GM19025 (cell line): ENCODE measurements around the gene ZC3H12D.
"Not testable (repeated sequence)": the region's sequence is repeated elsewhere in the genome, so short reads cannot be mapped to it uniquely, and the experiment has no call there.

ENCODE experiments used
- ATAC-seq: cut with Tn5 transposase; IDR thresholded peaks from one replicate; pipeline ENCODE4 v1.9.1; 2021; ENCODE audit warnings: mild to moderate bottlenecking, low read depth, moderate library complexity; ENCODE audit not compliant: unreplicated experiment

Gene ZC3H12D

DNA sequence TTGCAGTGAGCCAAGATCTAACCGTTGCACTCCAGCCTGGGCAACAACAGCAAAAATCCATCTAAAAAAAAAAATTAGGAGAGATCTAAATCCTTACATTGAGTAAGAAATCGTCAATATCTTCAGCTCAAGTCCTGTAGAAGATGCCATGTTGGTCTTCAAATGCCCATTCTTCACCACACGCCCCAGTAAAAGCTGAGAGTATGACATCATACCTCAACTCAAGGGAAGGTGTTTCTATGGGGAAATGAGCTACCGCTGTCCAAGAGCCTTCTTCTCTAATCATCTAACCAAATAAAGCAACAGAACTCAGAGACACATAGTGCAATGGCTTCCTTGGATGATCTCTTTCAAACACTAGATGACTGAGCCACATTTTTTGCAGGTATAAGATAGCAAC is 2.5 kb upstream of the ZC3H12D start:
- no peak for ATAC-seq

DNA sequence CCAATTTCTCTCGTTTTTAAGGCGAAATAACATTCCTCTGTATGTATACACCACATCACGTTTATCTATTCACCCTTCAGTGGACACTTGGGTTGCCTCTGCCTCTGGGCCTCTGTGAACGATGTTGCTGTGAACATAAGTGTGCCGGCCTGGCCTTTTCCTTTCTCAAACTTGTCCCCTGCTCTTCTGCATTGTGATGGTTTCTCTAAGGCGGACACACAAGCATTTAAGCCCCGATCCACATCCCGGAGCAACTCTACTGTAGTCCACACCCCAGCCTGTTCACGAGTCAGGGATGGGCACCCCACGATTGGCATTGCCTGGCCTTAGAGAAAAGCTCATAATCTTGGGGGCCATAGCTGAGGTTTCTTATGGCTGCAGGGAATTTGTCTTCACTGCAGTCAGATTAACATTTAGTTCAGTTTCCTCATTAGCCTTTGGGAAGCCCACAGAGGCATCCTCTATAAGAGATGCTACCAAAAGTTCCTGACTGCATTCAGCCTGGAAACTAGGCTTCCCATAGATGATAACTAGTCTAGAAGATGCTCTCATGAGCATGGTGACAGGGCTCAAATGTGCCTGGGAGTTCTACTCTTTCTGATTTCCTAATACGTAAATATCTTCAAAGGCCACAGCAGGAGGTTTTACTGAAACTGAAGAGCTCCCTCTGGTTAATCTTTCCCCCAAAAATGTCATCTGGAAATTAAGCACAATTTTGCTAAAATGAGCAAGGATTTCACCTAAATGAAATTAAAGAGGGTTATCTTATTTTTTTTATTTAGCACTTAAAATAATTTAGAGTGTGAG is 762 bp downstream of the ZC3H12D start:
- no peak for ATAC-seq

DNA sequence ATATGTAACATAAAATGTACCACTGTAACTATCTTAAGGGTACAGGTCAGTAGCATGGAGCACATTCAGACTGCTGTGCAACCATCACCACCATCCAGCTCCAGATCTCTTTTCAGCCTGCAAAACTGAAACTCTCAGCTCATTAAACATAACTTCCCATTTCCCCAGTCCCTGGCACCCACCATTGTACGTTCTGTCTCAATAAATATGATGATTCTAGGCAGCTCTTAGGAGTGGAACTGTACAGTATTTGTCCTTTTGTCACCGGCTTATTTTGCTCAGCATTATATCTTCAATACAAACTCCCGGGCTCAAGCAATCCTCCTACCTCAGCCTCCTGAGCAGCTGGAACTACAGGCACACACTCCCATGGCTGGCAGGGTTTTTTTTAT is 1.5 kb downstream of the ZC3H12D start:
- no peak for ATAC-seq

DNA sequence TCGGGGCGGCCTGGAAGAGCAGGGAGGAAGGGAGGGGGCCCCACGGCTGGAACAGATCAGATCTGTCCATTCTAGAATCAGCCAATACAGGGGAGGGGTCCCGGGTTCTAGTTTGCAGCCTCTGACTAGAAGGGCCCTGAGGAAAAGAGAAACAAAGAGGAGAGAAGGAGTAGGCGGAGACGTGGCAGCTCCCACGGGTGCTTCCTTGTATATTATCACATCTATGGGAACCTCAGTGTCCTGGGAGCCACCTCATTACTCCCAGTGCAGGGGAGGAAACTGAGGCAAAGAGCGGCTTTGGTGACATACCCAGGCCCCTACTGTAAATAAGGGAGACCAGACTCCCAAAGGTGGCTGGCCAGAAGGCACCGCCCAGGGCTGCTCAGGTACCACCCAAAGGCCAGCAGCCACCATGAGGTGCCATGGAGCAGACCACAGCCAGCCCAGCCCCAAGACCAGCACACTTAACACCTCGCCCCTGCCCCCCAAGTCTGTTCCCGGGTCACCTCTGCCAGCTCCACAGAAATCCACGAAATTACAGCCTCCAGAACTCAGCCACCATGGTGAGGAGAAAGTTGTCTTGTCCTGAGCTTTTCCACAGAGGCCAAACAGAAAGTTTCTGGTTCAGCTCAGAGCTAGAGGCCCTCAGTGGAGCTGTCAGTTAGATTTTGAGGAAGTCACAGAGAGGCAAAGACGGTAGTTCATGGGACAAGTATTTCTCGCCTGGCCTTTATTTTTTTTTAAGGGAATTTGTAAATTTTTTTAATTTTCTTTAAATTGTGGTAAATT is 2.1 kb downstream of the ZC3H12D start:
- no peak for ATAC-seq

DNA sequence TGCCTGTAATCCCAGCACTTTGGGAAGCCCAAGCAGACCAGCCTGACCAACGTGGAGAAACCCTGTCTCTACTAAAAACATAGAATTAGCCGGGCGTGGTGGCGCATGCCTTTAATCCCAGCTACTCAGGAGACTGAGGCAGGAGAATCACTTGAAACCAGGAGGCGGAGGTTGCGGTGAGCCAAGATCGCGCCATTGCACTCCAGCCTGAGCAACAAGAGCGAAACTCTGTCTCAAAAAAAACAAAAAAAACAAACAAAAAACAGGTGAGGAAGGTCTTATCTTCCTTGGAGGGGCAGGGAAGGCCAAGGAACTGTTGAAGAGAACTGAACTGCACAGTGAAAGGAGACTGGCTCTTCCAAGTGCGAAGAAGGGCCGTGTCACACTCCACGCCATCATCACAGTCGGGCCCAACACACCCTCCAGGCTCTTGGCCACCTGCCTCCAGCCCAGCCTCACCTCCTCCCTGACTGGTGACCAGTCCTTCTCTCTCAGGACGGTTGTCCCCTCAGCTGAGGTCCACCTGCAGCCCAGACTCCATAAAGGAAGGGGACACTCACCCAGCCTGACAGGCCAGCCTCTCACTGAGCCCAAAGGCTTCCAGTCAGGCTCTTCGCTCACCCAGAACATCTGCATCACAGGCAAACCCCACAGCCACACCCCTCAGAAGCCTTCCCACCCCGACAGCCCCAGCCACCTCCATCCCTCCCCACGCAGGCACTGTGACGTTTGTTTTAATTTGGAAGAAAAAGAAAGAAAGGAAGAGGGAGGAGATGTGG is 4.1 kb downstream of the ZC3H12D start:
- ATAC-seq, result no peak

DNA sequence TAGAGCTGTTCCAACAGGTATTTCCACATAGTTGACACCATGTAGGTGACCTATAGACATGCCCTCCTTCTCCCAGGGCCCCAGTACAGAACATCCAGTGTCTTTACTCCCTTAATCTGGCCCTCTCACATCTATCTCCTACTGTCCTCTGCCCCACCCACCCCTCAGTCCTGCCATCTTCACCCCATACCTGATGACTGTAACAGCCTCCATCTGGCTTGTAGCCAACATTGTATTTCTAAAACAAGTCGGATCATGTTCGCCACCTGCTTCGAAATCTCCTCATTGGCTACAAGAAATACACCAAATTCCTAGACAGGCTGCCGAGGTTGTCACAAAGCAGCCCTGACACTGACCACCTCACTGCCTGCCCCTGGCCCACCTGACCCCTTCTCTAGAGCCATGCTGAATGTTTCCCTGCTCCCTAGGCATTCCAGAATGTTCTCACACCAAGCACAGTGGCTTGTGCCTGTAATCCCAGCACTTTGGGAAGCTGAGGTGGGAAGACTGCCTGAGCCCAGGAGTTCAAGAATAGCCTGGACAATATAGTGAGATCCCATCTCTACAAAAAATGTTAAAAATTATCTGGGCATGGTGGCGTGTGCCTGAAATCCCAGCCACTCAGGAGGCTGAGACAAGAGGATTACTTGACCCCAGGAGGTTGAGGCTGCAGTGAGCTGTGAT is 6.0 kb downstream of the ZC3H12D start:
- no peak for ATAC-seq

DNA sequence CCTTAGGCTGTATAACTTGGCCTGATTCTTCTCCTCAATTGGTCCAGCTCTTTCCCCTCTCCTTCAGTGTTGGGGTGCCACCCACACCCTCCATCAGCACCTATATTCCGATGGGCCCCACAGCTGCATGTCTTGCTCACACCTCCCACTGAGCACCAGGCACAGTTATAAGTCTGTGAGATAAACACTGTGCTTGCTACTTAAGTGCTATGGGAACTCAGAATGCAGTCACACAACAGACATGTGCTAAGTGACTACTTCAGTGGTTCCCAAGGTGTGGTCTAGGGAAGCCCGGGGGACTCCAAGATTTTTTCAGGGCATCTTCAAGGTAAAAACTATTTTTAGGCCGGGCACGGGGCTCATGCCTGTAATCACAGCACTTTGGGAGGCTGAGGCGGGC is 7.3 kb downstream of the ZC3H12D start:
- no peak for ATAC-seq

DNA sequence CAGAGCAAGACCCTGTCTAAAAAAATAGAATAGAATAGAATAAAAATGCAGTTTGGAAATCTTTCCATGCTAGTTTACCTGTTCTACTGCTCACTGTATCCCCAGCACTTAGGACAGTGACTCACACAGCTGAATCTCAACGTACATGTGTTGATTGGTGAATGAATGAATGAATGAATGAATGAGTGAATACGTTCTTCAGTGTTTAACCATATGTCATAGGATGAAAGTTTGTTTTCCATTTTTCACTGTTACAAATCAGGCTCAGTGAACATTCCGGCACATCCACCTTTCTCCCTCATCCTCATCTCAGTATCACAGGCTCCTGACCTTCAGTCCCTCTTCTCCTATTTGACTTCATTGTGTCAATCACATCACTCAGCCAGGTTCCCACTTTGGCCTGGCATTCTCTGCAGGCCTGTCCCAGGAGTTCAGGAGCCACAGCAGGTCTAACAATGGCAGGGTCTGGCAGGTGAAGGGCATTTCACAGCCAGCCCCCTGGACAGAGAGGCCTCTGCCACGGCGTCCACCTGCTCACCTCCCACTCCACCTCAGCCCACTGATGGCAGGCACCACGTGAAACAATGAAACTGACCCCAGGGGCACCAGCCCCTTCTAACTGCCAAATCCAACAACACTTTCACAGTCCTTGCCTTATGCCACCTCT is 7.9 kb downstream of the ZC3H12D start:
- ATAC-seq, result no peak

DNA sequence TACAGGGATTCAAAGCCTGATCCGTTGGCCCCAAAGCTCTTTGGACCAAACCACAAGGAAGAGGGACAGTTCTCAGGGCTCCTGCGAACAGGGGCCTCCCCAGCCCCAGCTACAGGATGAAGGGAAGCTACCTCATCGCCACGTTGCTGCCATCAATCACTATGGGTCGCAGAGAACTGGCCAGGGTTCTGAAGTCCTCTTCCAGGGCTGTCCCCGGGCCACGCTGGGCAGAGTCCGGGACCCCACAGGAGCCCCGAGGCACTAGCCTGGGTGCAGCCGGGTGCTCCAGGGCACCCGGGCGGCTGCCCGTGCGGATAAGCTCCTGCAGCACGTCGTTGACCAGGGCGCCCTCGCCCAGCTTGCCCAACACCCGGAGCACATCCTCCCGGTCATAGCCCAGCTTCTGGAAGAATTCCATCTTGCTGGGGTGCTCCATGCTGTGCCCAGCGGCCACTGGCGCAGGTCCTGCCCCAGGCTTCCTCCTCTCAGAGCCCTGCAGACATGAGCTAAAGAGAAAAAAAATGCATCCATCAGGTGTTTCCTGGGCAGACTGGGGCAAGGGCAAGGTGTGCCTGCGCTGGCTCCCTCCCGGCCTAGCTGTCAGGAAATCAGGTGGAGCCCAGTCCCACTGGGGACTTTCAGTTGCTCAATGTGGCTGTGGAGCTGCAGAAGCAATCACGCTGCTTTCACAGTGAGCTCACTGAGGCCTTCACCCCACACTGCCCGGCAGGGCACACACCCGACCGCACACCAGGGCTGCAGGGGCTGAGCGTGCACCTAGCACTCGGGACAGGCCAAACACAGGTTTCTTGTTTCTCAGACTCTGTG is 10.5 kb downstream of the ZC3H12D start:
- ATAC-seq, result peak; percentile 36

DNA sequence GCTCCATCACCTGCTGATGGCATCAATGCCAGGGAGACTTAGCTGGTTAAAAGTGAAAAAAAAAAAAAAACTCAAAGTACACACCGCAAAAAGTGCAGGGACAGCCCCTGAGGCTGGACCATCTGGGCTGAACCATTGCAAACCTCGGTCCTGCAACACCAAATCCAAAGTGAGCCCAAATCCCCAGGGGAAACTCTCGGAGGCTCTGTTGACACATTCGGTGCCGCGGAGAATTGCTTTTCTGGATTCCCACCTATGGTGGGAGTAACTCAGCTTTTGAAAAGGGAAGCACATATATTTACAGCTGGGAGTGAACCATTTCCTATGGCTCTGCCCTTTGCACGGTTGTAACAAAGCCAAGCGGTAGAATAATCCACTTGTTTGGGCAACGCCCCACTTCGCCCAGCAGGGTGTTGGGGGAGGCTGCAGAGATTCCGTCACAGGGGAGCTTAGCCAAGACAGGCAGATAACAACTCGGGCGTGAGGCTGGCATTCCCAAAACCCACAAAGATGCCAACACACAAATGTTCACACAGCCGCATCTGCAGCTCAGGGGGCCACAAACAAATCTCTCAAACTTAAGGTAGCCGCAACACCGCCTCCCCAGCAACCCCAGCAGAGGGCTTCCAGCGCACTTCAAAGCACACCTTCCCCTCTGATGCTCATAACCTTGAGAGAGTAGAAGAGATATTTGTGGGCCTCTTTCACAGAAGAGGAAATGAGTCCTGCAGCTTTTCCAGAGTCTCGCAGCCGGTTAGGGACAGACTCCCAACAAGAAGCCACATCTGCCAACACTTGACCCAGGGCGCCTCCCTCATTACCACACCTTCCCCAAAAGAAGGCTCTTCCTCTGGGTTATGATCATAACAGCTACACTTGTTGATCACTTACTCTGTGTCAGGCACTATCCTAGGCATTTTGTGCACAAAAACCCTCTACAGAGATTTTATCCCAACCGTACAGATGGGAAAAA is 11.4 kb downstream of the ZC3H12D start:
- ATAC-seq, result no peak

DNA sequence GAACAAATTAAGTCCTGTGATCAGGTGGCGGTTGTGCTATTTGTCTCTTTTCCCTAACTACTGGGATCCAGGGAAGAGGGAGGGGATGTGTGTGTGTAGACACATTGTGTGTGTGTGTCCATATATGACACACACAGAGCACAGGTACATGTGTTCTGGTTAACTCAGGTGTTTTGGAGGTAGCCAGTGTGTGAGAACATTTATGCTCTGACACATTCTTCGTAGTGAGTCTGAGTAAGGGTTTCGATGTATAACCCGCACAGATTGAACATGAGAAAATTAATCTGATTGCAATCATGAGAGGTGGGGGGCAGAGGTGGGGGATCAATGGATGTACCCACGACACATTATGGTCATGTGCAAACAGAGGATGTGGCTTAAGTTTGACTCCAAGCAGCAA is 12.6 kb downstream of the ZC3H12D start:
- ATAC-seq, result no peak

DNA sequence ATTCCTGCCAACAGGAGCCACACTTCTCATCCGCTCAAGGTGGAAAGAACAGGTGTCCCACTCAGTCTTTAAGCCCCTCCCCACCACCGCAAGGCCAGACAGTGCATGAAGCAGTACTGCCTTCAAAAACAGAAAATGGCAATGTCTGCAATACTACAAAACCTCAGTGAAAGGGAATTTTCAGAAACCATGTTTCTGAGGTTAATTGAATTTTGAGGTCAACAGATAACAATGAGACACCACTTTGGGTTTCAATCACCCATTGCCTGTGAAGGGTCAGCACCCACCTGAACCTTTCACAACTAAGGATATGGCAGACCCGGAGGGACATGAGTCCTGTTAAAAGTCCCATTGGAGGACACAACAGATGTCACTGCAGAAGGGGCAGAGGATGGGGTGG is 13.0 kb downstream of the ZC3H12D start:
- peak; percentile 27 for ATAC-seq

DNA sequence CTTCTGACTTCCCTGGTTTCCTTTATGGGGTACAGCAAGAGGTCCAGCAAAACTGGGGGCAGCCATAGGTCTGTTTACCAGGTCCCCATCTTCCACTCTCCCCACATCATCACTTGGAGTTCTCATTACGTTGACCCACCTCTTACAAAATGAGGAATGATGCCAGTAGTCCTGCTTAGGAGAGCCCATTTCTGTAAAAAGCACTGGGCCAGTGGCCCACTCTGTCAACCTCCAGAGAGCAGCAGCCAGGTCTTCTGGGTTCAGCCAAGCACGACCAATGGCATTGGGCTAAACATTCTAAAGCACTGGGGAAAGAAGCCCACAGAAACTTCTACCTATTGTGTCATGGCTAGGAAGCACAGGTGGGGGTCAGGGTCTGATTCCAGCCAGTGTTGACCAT is 13.9 kb downstream of the ZC3H12D start:
- ATAC-seq, result no peak

DNA sequence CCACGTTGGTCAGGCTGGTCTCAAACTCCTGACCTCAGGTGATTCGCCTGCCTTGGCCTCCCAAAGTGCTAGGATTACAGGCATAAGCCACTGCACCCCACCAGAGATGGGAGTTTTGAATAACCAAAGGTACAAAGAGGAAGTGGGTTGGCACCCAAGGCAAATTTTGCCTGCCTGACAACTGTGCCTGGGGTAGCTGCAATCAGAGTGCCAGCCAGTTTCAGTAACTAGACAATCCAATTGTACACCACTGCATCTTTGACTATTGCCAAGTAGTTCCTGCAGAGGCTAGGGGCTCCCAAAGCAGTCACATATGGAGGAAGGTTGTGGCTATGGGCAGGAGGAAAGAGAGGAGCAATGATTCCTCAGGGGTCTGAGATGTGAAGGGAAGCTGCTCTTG is 16.6 kb downstream of the ZC3H12D start:
- no peak for ATAC-seq

DNA sequence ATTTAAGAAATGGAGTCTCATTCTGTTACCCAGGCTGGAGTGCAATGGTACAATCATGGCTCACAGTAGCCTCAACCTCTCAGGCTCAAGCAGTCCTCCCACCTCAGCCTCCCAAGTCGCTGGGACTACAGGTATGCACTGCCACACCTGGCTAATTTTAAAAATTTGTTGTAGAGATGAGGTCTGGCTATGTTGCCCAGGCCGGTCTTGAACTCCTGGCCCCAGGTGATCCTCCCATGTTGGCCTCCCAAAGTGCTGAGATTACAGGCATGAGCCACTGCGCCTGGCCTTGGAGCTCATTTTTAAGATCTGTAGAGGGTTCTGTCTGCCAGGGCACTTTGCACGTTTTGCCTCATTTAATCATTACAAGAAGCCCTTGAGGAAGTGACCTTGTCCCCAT is 17.5 kb downstream of the ZC3H12D start:
- no peak for ATAC-seq

DNA sequence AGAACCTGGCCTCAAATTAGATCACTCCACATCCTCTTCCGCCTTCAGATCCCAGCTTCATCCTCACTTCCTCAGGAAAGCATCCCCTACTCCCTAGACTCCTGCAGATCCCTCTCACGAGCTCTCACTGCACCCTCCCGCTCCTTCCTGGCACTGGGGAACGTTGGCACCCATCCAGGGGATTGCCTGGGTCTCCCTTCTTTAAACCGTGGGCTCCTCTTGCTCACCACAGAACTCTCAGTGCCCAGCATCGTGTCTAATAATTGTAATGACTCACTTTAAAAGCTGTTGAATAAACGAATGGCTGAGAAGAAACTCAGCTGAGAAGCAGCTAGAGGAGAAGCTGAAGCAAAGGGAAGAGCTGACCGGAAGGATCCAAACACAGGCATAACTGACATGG is 20.4 kb downstream of the ZC3H12D start:
- no peak for ATAC-seq

DNA sequence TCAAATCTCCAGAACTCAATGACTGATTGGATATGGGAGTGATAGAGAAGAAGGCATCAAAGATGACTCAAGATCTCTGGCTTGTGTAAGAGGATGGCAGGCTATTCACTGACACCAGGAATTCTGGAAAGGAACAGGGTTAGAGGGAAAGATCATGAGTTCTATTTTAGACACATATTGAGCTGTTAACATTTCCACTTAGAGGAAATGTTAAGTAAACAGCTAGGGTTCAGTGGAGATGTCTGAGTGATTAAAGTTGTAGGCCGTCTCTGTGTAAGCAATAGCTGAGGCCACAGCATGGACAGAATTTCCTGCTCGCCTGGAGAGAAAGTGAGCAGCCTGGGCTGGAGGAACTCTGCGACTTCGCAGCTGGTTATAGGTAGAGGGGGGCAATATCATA is 21.0 kb downstream of the ZC3H12D start:
- no peak for ATAC-seq

DNA sequence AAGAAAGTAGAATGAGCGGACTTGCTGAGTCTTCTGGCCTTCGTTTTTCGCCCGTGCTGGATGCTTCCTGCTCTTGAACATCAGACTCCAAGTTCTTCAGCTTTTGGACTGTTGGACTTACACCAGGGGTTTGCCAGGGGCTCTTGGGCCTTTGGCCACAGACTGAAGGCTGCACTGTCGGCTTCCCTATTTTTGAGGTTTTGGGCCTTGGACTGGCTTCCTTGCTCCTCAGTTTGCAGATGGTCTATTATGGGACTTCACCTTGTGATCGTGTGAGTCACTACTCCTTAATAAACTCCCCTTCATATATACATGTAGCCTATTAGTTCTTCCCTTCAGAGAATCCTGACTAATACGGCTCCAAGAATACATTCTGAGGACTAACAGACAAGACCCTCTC is 22.1 kb downstream of the ZC3H12D start:
- ATAC-seq, result not testable (repeated sequence)
